ENCODE results near the gene PLTP.

The PLTP gene

GRCh38 chr20:45848969-45849582, 62.9 kb downstream of the PLTP start:
- no peak for DNase-seq (ENCODE audit: low read depth)
- TF ChIP-seq CTCF (IDR thresholded peaks at IDR 0.05; ENCODE audit: low read depth, low read length, missing control alignments), result no peak
- H3K4me3 ChIP-seq (ENCODE audit: low read depth, low read length), result no peak overlapping the region

All from GM12864 (cell line).